Embryonic facial prominence (tissue), 1 donor: ENCODE data around the gene PRSS1.
"Not testable (repeated sequence)": the region's sequence is repeated elsewhere in the genome, so short reads cannot be mapped to it uniquely, and the experiment has no call there.

Experiments
- DNase-seq: peaks from one replicate; pipeline ENCODE4 v3.0.0-alpha.2; 2016; ENCODE audit errors: extremely low spot score

PRSS1 gene

GRCh38 chr7:142749218-142749993 lies at the start of gene PRSS1:
PRSS1 (plus strand) TSS chr7:142749472; CDS start chr7:142749485, 13 bp downstream.
- no peak for DNase-seq

- DNase-seq, result not testable (repeated sequence)
Measured at GRCh38 chr7:142700935-142701334, 48.3 kb upstream of the PRSS1 start.

GRCh38 chr7:142703655-142704305 lies 45.5 kb upstream of the PRSS1 start:
- DNase-seq, result no peak

GRCh38 chr7:142708726-142709125 lies 40.5 kb upstream of the PRSS1 start:
- DNase-seq, result not testable (repeated sequence)

GRCh38 chr7:142709921-142710320 lies 39.4 kb upstream of the PRSS1 start:
- no peak for DNase-seq

GRCh38 chr7:142711196-142711595 lies 38.1 kb upstream of the PRSS1 start:
- DNase-seq, result no peak

GRCh38 chr7:142711746-142712616 lies 37.3 kb upstream of the PRSS1 start:
- no peak for DNase-seq

- no peak for DNase-seq
Measured at GRCh38 chr7:142712617-142712957, 36.7 kb upstream of the PRSS1 start.

- no peak for DNase-seq
Measured at GRCh38 chr7:142714375-142714774, 34.9 kb upstream of the PRSS1 start.

GRCh38 chr7:142716596-142716995 lies 32.7 kb upstream of the PRSS1 start:
- DNase-seq, result no peak

GRCh38 chr7:142717453-142717852 lies 31.8 kb upstream of the PRSS1 start:
- no peak for DNase-seq

GRCh38 chr7:142718313-142718712 lies 31.0 kb upstream of the PRSS1 start:
- no peak for DNase-seq

- no peak for DNase-seq
Measured at GRCh38 chr7:142720172-142720773, 29.0 kb upstream of the PRSS1 start.

- DNase-seq, result no peak
Measured at GRCh38 chr7:142720986-142721385, 28.3 kb upstream of the PRSS1 start.

GRCh38 chr7:142722248-142722794 lies 27.0 kb upstream of the PRSS1 start:
- DNase-seq, result no peak

GRCh38 chr7:142733271-142733670 lies 16.0 kb upstream of the PRSS1 start:
- DNase-seq, result no peak

GRCh38 chr7:142739923-142740492 lies 9.3 kb upstream of the PRSS1 start:
- no peak for DNase-seq

GRCh38 chr7:142740786-142741185 lies 8.5 kb upstream of the PRSS1 start:
- DNase-seq, result no peak

- DNase-seq, result not testable (repeated sequence)
Measured at GRCh38 chr7:142741932-142742331, 7.3 kb upstream of the PRSS1 start.

GRCh38 chr7:142745091-142745635 lies 4.1 kb upstream of the PRSS1 start:
- no peak for DNase-seq

- no peak for DNase-seq
Measured at GRCh38 chr7:142745745-142746144, 3.5 kb upstream of the PRSS1 start.
